IPS-NIHi7 (cell line): ENCODE results near the gene MSI2.
"Not testable (repeated sequence)": the region's sequence is repeated elsewhere in the genome, so short reads cannot be mapped to it uniquely, and the experiment has no call there.

Experiments used
- DNase-seq: peaks from one replicate; pipeline ENCODE4 v3.0.0; 2012; ENCODE audit warnings: mixed read lengths; ENCODE audit errors: extremely low spot score

MSI2 gene

GRCh38 chr17:57614742-57615141, 358.4 kb downstream of the MSI2 start:
- no peak for DNase-seq

DNA sequence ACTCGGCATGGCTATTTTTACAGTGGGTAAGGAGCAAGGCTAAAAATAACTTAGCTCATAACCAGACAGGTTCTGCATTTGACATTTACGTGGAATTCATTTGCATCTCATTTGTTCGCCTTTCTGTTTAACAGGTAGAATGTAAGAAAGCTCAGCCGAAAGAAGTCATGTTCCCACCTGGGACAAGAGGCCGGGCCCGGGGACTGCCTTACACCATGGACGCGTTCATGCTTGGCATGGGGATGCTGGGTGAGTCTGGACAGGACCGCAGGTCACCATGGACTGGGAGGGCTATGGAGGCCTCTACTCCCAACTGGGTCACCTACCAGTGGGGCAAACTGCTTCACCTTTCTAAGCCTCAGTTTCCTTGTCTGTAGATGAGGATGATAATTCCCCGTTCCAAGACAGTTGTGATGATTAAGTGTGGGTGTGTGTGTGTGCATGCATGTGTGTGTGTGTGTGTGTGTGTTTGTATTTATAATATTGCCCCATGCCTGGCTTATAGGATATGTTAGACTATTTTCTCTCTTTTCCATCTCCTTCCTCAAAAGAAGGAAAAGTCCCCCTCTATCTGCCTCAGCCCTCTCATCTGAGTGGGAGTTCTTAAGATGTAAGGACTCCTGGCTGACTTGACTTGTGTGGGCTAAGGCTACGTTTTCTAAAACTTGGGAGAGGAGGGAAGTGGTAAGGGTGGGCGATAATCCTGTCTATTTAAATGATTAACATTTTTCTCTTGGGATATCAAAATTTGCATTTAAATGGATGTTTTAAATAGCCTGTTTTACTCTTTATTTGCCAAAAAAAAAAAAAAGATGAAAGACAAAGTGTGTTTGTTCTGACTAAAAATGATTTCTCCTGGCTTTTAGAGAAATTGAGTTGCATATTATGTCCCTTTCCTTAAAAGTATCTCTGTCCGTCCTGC, 359.8 kb downstream of the MSI2 start:
- no peak for DNase-seq

DNA sequence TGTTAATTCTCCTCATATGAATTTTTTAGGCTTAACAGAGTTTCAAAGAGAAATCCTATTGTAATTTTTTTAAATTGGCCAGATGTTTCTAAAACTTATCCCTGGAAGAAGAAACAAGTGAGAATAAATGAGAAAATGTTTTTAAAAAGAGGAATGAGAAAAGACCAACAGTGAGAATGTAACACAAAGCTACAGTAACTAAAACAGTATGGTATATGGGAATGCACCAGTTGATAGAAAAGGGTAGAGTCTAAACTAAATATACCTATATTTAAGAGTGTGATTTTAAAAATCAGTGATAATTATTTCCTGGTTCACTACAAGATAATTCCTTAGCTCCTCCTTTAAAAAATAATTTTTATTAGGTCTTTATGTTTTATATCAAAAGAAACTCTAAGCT, 360.9 kb downstream of the MSI2 start:
- no peak for DNase-seq

DNA sequence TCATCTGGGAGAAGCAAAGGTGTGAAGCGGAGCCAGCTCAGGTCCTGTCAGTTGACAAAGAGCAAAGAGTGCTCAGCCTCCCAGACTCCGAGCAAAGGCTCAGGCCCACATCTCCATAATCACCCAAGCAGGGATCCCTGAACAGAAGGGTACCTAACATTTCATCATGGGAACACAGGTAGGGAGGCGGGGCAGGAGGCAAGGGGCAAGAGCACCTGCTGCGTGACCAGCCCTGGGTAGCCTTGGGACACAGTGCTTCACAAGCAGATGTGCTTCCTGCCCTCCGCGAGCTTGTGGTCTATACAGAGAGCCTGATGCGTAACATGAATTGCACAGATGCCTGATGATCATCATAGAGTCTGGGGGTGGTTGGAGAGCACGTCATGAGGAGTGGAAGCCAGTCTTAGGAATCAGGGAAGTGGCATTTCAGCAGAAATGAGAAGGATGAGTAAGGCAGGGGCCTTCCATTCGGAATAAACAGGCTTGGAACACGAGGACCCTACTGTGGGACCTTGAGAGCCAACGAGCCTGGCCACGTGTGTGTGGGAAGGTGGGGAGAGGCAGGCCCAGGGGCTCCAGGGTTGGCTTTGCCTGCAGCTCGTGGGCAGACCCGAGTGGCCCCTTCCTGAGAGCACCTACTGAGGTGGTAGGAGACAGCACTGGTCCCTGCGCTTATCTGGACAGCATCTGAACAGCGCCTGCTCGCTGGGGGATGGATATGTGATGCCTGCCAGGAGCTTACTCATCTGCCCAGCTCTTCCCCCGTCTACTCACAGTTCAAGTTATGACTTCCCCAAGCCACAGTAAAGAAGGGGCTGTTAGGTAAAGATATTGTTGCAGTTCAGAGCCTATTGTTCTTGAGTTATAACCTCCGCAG, 363.0 kb downstream of the MSI2 start:
- DNase-seq: no peak

DNA sequence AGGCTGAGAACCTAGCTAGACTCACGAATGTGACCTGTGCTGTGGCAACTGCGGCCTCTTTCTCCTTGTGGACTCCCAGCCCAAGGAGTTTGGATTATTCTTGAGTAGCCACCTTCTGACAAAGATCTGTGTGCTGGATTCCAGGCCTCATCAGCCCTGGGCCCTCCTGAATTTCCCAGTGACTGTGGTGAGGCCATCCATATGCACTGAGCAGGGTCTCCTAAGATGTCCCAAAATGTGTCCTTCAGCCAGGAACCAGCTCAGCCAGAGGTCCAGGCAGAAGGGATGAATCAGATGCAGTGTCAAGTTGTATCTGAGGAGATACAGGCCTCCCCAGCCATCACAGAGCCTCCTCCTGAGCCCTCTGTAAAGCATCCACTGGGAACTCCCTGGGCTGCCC, 364.3 kb downstream of the MSI2 start:
- no peak for DNase-seq

DNA sequence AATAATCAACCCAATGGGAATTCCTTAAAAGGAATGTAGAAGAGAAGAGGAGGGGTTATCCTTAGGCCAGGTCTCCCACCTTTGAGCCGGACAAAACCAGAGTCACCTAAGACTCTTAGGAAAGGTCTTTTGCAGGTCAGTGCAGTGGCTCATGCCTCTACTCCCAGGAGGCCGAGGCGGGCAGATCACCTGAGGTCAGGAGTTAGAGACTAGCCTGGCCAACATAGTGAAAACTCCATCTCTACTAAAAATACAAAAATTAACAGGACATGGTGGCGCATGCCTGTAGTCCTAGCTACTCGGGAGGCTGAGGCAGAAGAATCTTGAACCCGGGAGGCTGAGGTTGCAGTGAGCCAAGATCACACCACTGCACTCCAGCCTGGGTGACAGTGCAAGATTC, 365.5 kb downstream of the MSI2 start:
- not testable (repeated sequence) for DNase-seq

- DNase-seq: no peak
Observed at GRCh38 chr17:57622306-57622682, 366.0 kb downstream of the MSI2 start.

- peak; percentile 38 for DNase-seq
Observed at GRCh38 chr17:57622683-57623433, 366.5 kb downstream of the MSI2 start.

DNA sequence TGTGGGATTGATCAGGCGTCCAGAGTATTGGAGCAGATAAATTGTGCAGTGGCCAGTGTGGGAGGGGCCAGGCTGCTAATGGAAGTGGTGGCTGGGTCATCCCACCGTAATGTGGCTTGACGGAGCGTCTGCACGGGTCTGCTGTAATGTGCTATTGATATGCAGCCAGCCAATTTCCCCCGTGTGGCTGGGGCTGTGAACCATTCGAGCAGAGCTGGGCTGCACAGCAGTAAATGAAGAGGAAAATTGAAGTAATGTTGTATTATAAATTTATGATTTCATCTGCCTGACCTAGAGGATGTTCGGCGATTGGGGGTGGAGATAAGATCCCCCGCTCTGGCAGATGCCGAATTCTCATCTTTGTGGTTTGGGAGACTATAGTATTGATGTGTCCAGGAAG, 367.3 kb downstream of the MSI2 start:
- no peak for DNase-seq

GRCh38 chr17:57624386-57624785, 368.1 kb downstream of the MSI2 start:
- DNase-seq: no peak

DNA sequence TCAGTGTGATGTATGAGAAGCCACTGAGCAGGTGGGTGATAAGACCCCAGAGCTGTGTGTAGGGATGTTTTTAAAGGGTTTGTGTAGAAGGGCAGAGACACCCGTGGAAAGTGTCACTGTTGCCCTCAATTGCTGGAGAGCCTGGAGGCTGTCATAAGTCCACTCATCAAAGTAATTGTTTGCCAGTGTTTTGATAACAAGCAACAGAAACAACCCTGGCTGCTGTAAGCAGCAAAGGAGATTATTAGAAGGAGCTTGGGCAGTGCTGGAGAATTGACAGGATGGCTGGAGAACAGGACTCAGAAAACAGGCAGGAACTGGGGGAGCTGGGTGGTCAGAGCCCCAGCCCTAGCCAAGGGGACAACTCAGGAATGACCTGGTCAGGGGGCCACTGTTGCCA, 369.2 kb downstream of the MSI2 start:
- DNase-seq: no peak

- no peak for DNase-seq
Observed at GRCh38 chr17:57625957-57626356, 369.6 kb downstream of the MSI2 start.

DNA sequence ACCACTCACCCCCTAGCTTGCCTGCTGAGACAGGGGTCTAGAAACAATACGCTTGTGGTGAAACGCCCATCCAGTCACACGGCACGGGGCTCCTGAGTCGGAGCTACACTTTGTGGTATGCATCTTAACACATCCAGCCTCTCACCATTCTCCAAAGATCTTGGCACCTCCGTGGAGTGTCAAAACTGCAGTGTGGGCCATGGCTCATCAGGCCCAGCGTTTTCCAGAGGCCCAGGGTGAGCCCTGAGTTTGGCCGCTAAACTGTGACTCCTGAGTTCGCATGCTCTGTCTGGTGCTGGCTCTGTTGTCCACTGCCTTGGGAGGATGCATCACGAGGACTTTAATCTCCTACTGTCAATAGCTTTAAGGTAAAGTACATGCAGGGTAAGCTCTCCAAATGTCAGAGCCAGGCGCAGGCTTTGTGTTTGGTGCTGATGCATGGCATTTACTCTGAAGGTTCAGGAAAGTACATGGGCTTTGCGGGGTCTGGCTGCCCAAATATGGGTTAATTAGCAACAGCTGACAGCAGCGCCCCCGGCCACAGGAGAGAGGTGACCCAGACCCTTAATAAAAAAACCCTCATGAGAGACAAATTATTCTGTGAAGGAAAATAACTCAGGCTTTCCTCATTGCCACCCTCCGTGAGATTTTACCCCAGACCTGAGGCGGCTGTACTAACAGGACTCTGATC, 370.3 kb downstream of the MSI2 start:
- DNase-seq: no peak

DNA sequence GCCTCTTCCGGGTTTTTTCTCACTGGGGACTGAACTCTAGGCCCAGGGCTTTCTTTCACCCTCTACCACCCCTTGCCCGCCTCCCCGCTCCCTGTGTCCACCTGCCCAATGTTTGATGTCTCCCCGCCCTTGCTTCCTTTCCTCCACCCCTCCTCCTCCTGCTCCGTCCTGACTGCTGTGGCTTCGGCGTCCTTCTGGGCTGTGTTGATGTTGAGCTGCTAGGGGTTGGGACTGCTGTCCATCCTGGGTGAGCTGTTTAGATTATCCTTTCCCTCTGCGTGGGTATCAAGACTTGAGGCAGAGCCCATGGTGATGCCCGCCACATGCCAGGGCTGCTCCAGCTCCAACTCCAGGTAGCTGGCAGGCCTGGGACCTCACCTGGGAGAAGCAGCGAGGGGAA, 371.3 kb downstream of the MSI2 start:
- DNase-seq: no peak

GRCh38 chr17:57628421-57628820, 372.1 kb downstream of the MSI2 start:
- no peak for DNase-seq

GRCh38 chr17:57629470-57629869, 373.1 kb downstream of the MSI2 start:
- DNase-seq: no peak

DNA sequence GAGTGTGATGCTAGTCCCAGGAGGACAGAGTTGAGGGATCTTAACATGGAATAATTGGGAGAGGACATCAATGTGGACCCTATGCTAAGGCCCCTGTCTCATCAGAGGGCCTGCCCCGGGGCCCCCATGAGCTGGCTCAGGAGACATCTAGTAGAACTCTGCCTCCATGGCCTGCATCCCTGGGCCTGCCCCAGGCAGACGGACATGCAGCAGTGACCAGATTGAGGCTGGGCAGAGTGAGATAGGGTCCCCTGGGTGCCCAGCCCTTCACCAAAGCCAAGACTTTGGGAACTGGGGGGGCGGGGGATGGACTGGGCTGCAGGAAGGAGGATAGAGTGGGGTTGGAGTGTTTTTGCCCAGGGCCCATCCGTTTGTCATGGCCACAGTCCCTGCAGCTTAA, 373.6 kb downstream of the MSI2 start:
- DNase-seq: no peak

DNA sequence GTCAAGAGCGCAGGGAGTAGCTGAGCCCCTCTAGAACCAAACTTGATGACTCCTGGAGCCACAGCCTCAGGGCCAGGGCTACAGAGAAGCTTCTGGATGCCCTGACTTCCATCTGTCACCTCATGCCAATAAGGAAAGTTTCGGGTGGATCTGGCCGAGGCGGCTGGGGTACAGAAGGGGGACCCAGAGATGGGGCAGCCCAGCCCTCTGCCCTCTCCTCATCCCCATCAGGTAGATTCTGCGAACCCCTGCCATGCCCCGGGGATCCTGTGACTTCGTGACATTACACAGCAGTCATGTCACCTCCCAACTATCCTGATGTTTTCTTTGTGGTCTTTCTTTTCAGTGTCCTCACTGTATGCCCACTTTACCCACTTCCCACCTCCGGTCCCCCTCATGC, 374.4 kb downstream of the MSI2 start:
- no peak for DNase-seq

- no peak for DNase-seq
Observed at GRCh38 chr17:57631871-57632270, 375.5 kb downstream of the MSI2 start.

- no peak for DNase-seq
Observed at GRCh38 chr17:57632294-57632693, 376.0 kb downstream of the MSI2 start.

DNA sequence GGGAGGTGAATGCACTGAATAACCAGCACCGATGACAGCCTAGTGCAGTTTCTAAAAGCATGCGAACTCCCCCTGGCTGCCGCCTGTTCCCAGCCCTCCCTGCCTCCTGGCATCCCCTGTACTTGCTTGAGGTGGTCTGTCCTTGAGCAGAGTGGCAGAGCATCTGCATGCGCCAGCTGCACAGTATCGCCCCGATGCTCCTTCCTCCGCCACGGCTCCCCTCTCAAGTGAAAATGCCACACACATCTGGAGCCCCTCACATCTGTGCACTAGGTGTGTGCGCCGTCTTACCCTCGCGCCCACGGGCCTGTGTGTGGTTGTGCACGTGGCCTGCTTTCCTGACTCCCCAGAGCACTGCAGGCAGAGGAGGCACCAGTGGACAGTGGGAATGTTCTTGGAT, 376.9 kb downstream of the MSI2 start:
- DNase-seq: no peak
